Heart left ventricle (tissue), 13 donors: ENCODE data around the gene LDLRAD1.

ENCODE experiments used
- CTCF ChIP-seq, 12 donors: fragments of 200-600 bp; sonication (generic) in 4 of 12; IDR thresholded peaks; one replicate each; pipeline versions ENCODE4 v1.5.0 to v1.8.0; 2018 to 2022; ENCODE audit warnings: antibody characterized with exemption in 12 of 12, mild to moderate bottlenecking in 5 of 12
- POLR2A ChIP-seq, 2 donors: fragments of 450-650 bp; IDR thresholded peaks; one replicate each; pipeline ENCODE4 v1.6.1; 2017; ENCODE audit warnings: antibody characterized with exemption in 2 of 2, mild to moderate bottlenecking in 2 of 2, moderate library complexity in 2 of 2
- donor health status: ischemic (EF 13 %, LVEDD 7.1; RV severe dilation, severe dysfunction).
- donor health status: DM: no; HTN: yes; CAD: no.
- donor health status: DM: no; HTN: no; CAD: no.
- donor health status: ischemic (EF 25% LVEDD 6.9; RV normal size, moderate dysfunction).
- donor health status: ischemic (EF 25% LVEDD 5.7; RV mildly dilated, moderate dysfunction).
- donor health status: ischemic (EF 35%, LVEDD 5.7; RV mildly dilated, moderate dysfunction).
- donor health status: nonischemic (EF 11% LVEDD 7.7; RV severe dilation, severe dysfunction).
- donor health status: DM: yes; HTN: yes; CAD: no.
- donor health status: PGD.
- donor health status: ischemic (EF 29% LVEDD 5.4; RV normal size, mild dysfunction).
- donor health status: nonischemic (EF 23%, LVEDD 6.1; RV moderate dilation, normal function).

GRCh38 chr1:54010415-54011117 lies 7.4 kb downstream of the LDLRAD1 start:
- TF ChIP-seq CTCF (IDR thresholded peaks at IDR 0.05) (no peak), POLR2A (IDR thresholded peaks at IDR 0.05) (no peak)
